ENCODE data around the gene HBB.

The HBB gene

DNA sequence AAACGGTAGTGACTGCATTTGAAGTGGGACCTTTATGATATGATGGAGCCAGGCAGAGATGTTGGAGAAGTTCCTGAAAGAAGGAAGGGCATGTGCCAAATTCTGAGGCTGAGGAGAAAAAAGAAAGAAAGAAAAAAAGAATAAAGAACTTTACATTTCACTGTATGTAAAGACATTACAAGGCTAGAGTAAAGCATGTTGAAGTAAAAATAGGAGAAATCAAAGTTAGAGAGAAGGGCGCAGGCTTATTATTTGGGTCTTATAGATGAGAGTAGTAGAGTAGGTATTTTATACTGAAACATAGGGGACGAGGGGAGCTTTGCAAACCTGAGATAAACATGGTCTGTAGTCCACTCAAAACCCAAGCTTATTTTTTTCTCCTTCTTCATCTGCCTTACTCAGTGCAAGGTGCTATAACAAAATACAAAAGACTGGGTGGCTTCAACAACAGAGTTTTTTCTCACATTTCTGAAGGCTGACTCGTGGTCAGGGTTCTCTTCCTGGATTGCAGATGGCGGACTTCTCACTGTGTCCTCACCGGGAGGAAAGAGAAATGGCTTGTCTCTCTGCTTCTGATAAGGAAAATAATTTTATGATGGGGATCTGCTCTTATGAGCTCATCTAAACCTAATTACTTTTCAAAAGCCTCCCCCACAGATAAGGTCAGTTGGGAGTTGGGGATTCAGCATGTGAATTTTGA is 20.1 kb upstream of the HBB start:
- DNase-seq = no peak

DNA sequence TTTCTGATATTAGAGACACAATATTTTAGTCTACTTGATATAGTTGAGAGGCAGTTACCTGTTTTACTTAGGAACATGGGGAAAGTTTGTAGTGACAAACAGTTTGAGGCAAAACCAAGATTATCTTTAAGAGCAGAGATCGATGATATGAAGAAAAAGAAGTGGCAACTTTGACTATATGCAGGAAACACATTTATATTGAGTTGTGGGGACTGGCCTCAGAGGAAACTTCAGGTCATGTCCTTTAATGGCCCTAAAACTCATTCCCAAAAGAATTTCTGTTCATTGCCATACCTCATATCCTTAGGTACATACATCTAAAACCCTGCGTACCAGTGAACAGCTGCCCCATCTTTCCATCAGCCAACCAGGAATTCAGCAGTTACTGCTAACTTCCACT is 18.3 kb upstream of the HBB start:
- no peak for DNase-seq

DNA sequence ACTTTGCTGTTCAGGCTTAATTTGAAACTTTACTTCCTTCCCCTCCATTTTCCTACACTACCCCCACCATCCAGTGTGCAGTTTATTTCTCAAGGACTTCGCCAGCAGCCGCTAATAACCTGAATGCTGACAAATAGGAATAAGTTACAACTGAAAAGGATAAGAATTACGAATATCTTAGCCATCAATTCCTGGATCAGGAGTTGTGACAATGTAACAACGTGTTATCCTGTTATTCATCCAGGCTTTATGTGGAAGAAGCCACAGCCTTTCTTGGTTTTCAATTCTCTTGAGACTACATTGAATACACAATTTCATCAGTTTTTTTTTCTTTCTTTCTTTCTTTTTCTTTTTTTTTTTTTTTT is 16.9 kb upstream of the HBB start:
- no peak for DNase-seq

DNA sequence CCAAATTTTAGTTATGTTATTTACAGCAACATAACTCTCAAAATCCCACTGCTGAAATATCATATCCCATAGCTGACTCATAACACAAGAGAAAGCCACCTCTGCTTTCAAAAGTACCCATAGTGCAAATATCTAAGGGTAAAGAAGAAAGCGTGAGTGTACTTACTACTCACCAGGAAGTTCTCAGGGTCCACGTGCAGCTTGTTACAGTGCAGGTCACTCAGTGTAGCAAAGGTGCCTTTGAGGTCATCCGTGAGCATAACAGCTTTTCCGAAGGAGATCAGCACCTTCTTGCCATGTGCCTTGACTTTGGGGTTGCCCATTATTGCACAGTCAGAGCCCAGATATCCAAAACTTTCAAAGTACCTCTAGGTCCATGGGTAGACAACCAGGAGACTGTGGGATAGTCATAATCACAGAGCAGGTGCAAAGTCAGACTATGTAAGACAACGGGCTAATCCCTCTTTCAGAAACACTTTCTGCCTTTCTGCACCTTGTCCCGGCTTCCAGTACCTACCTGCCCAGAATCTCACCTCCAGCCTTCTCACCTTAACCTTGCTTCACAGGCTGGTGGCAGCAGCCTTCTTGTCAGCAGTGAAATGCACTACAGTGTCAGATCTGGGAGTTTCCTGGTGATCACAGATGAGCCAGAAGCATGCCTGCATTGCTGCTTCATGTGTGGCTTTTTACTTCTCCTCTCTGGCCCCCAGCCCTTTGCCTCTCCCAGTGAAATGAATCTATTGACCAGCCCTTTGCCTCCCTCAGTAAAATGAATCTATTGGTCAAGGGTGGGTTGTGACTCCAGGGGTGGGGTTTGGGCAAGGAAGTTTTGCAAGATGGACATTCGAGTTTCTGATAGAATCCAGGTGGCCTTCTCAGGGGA is 16.3 kb upstream of the HBB start:
- DNase-seq = no peak

DNA sequence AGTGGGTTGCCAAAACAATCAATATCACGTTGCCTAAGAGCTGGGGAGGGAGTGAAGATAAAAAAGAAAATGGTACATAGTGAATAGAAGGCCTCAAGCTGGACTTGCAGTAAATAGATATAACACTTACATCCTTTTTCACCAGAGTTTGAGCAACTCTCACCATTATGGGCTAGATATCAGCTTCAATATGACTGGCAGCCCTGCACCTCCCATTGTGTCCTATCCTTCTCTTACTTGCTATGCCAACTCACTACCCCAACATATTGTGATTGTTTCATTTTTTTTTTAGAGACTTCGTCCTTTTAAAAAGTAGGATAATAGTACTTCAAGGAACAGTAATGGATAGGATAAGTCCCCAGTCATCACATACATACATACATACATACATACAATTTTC is 15.3 kb upstream of the HBB start:
- no peak for DNase-seq

DNA sequence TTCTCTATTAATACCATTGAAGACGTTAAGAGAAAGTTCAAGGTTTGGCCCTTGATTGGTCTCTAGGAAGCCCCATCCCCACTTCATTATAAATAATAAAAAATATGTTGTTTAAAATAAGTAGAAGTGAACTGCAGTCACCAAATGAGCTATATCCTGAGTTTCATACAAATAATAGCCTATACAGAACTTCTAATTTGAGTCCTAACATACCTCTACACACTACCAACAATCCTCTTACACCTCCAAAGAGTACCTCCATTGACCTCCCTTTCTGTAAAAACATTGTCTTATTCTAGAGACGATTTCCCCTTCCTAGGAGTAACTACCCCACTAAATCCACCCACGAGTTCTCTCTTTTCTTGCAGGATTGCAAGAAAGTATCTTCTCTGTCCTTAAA is 14.6 kb upstream of the HBB start:
- no peak for DNase-seq

DNA sequence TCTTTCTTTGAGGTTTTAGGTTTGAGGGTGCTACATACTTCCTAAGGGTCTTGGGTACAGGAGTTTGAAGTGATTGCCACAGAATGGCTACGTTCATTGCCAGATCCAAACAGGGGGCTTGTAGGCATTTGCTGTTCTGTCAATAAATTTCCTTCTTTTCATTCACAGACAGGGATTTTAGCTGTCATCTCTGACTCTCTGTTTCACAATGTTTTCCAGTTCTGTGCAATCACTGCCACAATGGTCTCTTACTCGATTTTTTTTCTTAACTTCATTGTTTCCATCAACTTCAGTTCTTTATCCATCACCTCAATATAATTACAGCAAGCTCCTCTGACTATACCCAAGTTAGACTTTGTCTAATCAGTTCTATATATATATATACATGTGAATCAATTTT is 13.6 kb upstream of the HBB start:
- DNase-seq = no peak

DNA sequence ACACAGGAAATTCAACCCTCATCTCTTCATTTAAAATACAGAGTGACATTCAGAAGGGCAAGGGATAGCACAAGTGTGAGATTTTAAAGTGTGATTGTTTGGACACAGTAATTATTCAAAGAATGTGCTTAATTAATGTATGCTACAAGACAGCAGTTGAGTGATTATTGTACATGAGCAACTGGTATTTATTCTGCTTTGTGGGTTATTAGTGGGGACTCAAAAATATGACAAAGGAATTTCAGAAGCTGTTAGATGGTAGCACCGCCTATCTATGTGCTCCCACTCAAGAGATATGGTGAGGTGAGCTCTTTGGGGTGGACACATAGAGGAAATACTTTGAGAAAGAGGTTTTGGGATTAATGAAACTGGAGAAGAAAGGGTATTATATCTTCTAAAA is 13.2 kb upstream of the HBB start:
- DNase-seq = no peak

DNA sequence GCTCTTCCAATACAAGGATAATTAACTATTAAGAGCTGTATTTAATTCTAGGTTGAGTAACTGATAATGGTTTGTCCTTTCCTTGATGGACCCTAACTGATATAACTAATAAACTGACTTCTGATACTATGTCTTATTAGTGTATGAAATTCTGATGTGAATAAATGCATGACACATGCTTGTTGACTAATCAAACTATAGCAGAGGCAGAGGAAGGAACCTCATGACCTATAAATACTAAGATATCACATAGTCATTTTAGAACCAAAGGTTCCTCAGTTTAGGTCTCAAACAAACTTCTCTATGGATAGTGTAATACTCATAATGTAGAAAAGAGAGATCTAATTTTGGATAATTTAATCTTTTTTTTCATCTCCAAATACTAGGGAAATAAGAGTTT is 12.2 kb upstream of the HBB start:
- no peak for DNase-seq

DNA sequence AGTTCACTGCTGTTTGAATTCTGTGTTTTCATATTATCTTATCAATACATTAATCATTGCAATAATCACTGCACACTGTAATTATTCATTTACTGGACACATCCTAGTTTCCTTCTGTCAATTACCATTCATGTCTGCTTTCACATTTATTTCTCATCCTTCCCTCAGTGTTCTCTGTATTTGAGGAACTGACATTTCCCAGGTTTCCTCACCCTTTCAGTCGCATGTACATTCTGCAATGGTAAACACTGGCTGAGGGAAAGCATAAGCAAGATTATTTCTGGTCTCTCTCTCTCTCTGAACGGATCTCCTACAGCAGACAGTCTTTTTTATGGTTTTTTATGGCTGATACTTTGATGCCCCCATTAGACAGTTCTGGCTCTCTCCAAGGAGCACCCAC is 11.6 kb upstream of the HBB start:
- DNase-seq = no peak

DNA sequence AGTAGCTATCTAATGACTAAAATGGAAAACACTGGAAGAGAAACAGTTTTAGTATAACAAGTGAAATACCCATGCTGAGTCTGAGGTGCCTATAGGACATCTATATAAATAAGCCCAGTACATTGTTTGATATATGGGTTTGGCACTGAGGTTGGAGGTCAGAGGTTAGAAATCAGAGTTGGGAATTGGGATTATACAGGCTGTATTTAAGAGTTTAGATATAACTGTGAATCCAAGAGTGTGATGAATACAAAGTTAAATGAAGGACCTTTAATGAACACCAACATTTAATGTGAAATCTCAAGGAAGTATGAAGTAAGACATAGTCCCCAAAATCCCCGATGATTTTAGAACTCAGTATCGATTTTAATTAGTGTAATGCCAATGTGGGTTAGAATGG is 10.5 kb upstream of the HBB start:
- no peak for DNase-seq

DNA sequence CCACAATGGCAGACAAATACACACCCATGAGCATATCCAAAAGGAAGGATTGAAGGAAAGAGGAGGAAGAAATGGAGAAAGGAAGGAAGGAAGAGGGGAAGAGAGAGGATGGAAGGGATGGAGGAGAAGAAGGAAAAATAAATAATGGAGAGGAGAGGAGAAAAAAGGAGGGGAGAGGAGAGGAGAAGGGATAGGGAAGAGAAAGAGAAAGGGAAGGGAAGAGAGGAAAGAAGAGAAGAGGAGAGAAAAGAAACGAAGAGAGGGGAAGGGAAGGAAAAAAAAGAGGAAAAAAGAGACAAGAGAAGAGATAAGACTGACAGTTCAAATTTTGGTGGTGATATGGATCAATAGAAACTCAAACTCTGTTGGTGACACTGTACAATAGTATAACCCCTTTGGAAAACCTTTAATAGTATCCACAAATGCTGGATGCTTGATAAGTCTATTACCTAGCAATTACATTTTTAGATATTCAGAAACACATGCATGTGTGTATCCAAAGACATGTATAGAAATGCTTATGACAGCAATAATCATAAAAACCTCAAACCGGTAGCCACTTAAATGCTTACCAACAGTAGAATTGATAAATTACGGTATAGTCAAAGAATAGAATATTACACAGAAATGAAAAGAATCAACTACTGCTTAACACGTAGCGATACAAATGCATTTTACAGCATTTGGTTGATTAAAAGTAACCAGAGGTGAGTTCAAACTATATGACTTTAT is 8.7 kb upstream of the HBB start:
- no peak for DNase-seq

DNA sequence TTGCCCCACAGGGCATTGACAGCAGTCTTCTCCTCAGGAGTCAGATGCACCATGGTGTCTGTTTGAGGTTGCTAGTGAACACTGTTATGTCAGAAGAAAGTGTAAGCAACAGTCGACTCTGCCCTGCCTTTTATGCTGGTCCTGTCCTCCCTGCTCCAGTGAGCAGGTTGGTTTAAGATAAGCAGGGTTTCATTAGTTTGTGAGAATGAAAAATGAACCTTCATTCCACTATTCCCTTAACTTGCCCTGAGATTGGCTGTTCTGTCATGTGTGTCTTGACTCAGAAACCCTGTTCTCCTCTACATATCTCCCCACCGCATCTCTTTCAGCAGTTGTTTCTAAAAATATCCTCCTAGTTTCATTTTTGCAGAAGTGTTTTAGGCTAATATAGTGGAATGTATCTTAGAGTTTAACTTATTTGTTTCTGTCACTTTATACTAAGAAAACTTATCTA is 7.5 kb upstream of the HBB start, which contains the start of gene HBD:
HBD (minus strand) TSS at position 103 of the 454 bp plus-strand sequence; CDS start at position 53, 50 bp downstream.
- peak in 1 of 2 donors; percentile 89 for DNase-seq

DNA sequence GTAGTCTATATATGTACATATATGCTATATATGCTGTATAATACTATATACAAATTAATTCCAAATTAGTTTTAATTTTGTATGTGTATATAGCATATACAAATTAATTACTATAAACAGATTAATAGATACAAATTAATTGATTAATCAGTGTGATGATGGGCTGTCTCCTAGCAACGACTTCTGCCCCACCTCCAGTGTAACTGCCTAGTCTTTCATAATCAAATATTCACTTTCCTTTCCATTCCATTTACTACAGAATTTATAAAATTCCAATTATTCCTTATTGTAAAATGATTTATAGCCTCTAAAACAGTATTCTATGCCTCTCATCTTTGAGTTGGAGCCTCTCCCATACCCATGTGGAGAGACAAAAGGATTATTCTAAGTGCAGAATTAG is 6.4 kb upstream of the HBB start:
- no peak for DNase-seq

DNA sequence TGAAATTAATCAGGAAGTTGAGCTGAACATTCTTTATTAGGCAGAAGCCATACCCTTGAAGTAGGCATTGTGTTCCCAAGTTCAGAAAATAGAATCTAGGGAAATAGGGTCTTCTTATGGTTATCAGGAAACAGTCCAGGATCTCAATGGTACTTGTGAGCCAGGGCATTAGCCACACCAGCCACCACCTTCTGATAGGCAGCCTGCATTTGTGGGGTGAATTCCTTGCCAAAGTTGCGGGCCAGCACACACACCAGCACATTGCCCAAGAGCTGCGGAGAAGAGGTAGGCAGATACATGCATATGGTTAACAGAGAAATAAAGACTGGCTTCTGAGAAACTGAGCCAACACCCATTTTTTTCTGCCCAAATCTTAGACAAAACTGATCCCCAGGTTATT is 6.0 kb upstream of the HBB start:
- no peak for DNase-seq

DNA sequence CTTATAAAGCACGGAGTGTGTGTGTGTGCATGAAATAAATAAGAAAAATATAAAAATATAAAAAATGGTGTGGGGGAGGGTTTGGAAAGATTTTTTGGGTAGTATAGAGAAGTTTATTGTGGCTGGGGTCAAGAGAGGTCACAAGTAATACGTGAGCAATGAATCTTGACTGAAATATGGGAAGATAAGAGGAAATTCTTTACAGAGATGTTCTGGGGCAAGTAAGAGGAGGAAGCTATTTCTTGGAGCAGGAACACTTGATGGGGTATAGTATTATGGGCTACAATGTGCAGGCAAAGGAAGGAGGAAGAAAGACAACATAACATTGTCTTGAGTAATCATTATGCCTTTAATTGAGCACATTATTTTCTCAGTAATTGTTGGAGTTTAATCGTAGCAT is 5.3 kb upstream of the HBB start:
- DNase-seq = no peak

DNA sequence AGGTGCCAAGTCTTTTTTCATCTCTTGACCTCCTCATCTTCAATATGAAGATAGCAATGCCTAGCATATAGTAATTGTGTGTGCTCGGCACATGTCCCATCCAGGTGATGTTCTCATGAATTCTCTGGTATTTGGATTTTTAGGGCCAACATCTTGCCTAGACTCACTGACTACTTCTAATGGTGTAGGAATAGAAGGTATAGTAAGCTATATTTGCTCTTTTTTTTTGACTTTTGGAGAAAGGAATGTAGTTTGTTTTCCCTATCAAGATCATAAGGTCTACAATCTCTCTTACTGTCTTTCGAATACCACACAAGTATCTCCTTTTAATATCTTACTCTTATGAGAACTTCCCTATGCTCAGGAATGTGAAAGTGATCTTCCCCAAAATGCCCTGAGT is 4.2 kb upstream of the HBB start:
- no peak for DNase-seq

DNA sequence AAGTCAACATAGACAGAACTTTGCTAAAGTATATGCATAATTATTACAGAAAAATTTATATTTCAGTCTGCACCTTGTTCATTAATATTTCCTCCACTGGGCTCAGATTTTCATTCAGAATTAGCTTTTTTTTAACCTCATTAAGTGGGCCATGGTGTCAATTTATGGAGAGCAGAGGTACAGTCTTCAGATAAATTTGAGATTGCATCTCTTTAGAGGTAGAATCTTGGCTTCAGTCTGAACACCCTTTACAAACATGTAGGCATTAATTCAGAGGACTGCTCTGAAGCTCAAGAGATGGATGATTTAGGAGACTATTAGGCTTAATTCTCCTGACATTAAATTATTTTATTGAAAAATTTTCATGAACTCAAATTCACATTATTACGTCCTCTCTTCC is 3.4 kb upstream of the HBB start:
- no peak for DNase-seq

DNA sequence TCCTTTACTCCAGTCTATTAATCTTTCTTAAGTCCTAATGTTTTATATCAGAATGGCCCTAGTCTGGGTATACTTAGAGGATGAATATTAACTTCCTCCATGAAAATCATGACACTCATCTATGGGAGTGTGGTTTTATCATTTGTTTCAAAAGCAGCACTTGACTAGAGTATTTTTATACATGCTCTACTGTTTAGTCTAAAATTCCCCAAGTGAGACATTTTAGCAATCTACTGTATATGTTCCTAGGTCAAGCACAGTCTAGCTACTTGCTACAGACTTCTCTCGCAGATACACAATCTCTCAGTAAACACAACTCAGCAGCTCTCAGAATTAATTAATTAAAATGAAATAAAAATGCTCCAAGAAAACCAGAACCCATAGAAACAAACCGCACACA is 2.9 kb upstream of the HBB start:
- DNase-seq = no peak

DNA sequence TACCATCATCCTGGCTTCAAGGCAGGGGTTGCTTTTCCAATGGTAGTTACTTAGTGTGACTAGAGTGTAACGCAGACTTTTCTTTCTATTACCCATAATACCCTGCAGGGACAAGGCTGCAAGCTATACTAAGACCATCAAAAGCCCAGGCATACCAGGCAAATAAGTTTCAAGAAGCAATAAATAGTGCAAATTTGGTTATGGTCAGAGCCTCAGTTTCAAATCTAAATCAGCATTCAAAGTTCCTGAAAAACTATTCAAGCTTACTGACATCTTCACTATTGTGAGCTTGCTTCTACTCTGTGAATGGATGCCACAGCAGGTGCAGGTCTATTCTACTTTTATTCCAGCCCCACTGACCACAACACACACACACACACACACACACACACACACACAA is 2.5 kb upstream of the HBB start:
- DNase-seq = no peak

DNA sequence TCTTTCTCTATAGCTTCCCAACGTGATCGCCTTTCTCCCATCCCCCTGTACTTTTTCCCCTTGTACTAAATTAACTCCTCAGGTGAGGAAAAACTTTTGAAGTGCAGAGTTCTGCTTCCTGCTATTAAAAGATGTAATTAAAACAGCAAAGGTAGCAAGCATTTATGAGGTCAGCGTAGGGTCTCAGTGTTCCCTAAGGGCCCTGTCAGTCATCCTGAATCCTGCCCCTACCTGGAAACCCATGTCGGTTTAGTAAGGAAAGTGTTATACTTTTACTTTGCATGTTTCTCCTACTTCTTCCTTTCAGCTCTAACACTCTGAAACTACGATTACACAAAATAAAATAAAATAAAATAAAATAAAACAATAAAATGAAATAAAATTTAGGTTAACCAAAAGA is 1.3 kb upstream of the HBB start:
- DNase-seq = no peak

DNA sequence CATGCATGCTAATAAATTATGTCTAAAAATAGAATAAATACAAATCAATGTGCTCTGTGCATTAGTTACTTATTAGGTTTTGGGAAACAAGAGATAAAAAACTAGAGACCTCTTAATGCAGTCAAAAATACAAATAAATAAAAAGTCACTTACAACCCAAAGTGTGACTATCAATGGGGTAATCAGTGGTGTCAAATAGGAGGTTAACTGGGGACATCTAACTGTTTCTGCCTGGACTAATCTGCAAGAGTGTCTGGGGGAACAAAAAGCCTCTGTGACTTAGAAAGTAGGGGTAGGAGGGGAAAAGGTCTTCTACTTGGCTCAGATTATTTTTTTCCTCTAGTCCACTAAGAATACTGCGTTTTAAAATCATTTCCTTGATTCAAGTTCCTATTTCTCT is 810 bp upstream of the HBB start:
- no peak for DNase-seq

DNA sequence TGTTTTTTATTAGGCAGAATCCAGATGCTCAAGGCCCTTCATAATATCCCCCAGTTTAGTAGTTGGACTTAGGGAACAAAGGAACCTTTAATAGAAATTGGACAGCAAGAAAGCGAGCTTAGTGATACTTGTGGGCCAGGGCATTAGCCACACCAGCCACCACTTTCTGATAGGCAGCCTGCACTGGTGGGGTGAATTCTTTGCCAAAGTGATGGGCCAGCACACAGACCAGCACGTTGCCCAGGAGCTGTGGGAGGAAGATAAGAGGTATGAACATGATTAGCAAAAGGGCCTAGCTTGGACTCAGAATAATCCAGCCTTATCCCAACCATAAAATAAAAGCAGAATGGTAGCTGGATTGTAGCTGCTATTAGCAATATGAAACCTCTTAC is 1.4 kb downstream of the HBB start:
- no peak for DNase-seq
